Prostate gland (tissue), 2 donors: ENCODE measurements around the gene CST1. TPM values are rescaled to one million over a fixed set of nuclear protein-coding genes. Genes with fewer than 3 reads are reported as not detected.
"Not testable (repeated sequence)": the region's sequence is repeated elsewhere in the genome, so short reads cannot be mapped to it uniquely, and the experiment has no call there.

ENCODE experiments used
- DNase-seq: peaks from one replicate; pipeline ENCODE4 v3.0.0-alpha.2; 2019; ENCODE audit warnings: low spot score
- H3K27ac ChIP-seq, 2 donors: fragments of 200-600 bp; sonication (generic); 2 replicates each; pipeline ENCODE4 v1.5.1; 2017 to 2019
- H3K27me3 ChIP-seq: fragments of 200-600 bp; sonication (generic); replicated peaks from 2 replicates; pipeline ENCODE4 v1.5.1; 2019; ENCODE audit not compliant: insufficient read depth
- H3K36me3 ChIP-seq, 2 donors: fragments of 200-600 bp; sonication (generic); 1 replicate in 1 of 2; 2 replicates in 1 of 2; pipeline versions ENCODE4 v1.5.1 to v1.8.1; 2017 to 2019
- H3K4me1 ChIP-seq: fragments of 200-600 bp; sonication (generic); replicated peaks from 2 replicates; pipeline ENCODE4 v1.5.1; 2019
- H3K4me3 ChIP-seq, 2 donors: fragments of 200-600 bp; sonication (generic); 2 replicates each; pipeline ENCODE4 v1.5.1; 2017 to 2019
- H3K9me3 ChIP-seq: fragments of 200-600 bp; sonication (generic); 2 replicates; pipeline ENCODE4 v1.5.1; 2017
- CTCF ChIP-seq, 4 experiments: fragments of 200-600 bp in 2 of 4; fragments of 450-650 bp in 2 of 4; sonication (generic) in 2 of 4; IDR thresholded peaks; 1 replicate in 3 of 4; 2 replicates in 1 of 4; pipeline ENCODE4 v1.5.1; 2016 to 2019; ENCODE audit warnings: antibody characterized with exemption in 4 of 4, mild to moderate bottlenecking in 2 of 4, moderate library complexity in 2 of 4
- POLR2A ChIP-seq: fragments of 450-650 bp; IDR thresholded peaks from one replicate; pipeline ENCODE4 v1.6.1; 2016; ENCODE audit warnings: antibody characterized with exemption, mild to moderate bottlenecking
- POLR2AphosphoS5 ChIP-seq: sonication (generic); formaldehyde crosslinking; IDR thresholded peaks from one replicate; pipeline ENCODE4 v1.6.1; 2017; ENCODE audit warnings: antibody characterized with exemption
- WGBS: methylation state at CpG from one replicate; pipeline ENCODE4 v1.1.5; 2018; 5-methylcytosine and 5-hydroxymethylcytosine counted together
- intact Hi-C: fragments of 100-400 bp; cut with DNase I; formaldehyde crosslinking; loops from one replicate; pipeline ENCODE4 v1.14.2; 2022
- total RNA-seq, 2 donors: library from RNA; depleted of rRNA; stranded (reverse); fragments of >200 nt; gene quantifications; one replicate each; pipeline ENCODE4 v1.1.0, GENCODE V29; 2016

Gene CST1
- total RNA-seq, 2 donors from 2014 or later: 1.2 to 8.3 TPM

- Histone ChIP-seq H3K4me1 (no peaks in the 10 kb centered on the region), H3K27ac (no peak overlapping the region), H3K27me3 (no peaks in the 10 kb centered on the region), H3K4me3 (no peak overlapping the region), H3K9me3 (no peaks in the 10 kb centered on the region), H3K36me3 (no peaks in the 10 kb centered on the region)
- WGBS: 66% methylated on average over 7 of the region's 7 CpGs
- TF ChIP-seq POLR2A: no peak
- no peak for TF ChIP-seq CTCF (IDR thresholded peaks at IDR 0.05)
- TF ChIP-seq POLR2AphosphoS5: no peak
- DNase-seq: no peak
- intact Hi-C loops: no loop called here
These were observed 23.3 kb upstream of the CST1 start for GRCh38 chr20:23774081-23774480.

DNA sequence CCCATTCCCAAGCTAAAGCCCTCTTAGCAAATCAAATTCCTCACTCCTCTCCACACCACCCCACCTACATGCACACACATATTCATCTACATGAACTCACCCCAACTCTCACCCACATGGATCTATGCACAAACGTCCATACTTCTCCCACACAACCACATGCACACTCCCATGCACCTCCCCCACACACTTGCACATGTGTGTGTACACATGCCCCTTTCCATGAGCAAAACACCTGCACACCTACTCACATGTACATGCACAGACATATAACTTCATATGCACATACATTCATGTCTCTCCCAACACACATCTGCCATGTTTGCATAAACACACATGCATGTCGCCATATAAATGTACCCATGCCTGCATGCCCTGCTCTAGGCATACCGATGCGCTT lies 22.8 kb upstream of the CST1 start:
- Histone ChIP-seq H3K36me3 (no peaks in the 10 kb centered on the region), H3K4me3 (no peak overlapping the region), H3K9me3 (no peaks in the 10 kb centered on the region), H3K27ac (no peak overlapping the region), H3K4me1 (no peaks in the 10 kb centered on the region), H3K27me3 (no peaks in the 10 kb centered on the region)
- intact Hi-C loops: no loop called here
- 87% methylated on average over 4 of the region's 4 CpGs for WGBS
- DNase-seq: no peak
- TF ChIP-seq POLR2AphosphoS5: no peak
- TF ChIP-seq CTCF (IDR thresholded peaks at IDR 0.05): no peak
- no peak for TF ChIP-seq POLR2A

- Histone ChIP-seq H3K36me3 (no peaks in the 10 kb centered on the region), H3K9me3 (no peaks in the 10 kb centered on the region), H3K4me3 (no peak overlapping the region), H3K27ac (no peak overlapping the region), H3K27me3 (no peaks in the 10 kb centered on the region), H3K4me1 (no peaks in the 10 kb centered on the region)
- intact Hi-C loops: no loop called here
- no peak for TF ChIP-seq POLR2A
- no peak for TF ChIP-seq POLR2AphosphoS5
- no peak for TF ChIP-seq CTCF (IDR thresholded peaks at IDR 0.05)
- whole genome bisulfite sequencing: 93% methylated on average over 8 of the region's 8 CpGs
- no peak for DNase-seq
These were observed 22.4 kb upstream of the CST1 start for GRCh38 chr20:23773127-23773526.

- Histone ChIP-seq H3K9me3 (no peaks in the 10 kb centered on the region), H3K27ac (no peak overlapping the region), H3K27me3 (no peaks in the 10 kb centered on the region), H3K36me3 (no peaks in the 10 kb centered on the region), H3K4me1 (no peaks in the 10 kb centered on the region), H3K4me3 (no peak overlapping the region)
- intact Hi-C loops: no loop called here
- DNase-seq: no peak
- WGBS: 82% methylated on average over 3 of the region's 3 CpGs
- TF ChIP-seq POLR2AphosphoS5 (no peak), CTCF (IDR thresholded peaks at IDR 0.05) (no peak), POLR2A (no peak)
These were observed 21.3 kb upstream of the CST1 start for GRCh38 chr20:23772074-23772473.

DNA sequence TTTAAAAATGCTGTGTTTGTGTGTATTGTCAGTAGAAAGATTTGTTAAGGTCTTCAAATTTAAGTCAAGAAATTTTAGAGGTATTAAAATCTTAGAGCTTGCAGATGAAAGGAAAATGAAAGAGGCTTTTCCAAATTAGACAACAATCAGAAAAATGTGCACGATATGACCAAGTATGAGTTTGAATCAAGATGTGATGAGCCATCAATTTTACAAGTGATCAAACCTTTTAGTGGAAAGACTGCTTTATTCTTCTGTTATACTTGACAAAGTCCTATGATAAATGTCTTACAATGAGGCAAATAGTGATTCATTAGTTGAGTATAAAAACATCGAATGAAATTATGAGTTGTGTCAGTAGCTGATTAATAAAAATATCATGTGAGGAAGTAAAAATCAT lies 19.6 kb upstream of the CST1 start:
- Histone ChIP-seq H3K36me3 (no peaks in the 10 kb centered on the region), H3K4me1 (no peaks in the 10 kb centered on the region), H3K4me3 (no peak overlapping the region), H3K9me3 (no peaks in the 10 kb centered on the region), H3K27ac (no peak overlapping the region), H3K27me3 (no peaks in the 10 kb centered on the region)
- no peak for DNase-seq
- intact Hi-C loops: no loop called here
- WGBS: 60% methylated on average over 2 of the region's 2 CpGs
- TF ChIP-seq POLR2AphosphoS5 (no peak), POLR2A (no peak), CTCF (IDR thresholded peaks at IDR 0.05) (no peak)

DNA sequence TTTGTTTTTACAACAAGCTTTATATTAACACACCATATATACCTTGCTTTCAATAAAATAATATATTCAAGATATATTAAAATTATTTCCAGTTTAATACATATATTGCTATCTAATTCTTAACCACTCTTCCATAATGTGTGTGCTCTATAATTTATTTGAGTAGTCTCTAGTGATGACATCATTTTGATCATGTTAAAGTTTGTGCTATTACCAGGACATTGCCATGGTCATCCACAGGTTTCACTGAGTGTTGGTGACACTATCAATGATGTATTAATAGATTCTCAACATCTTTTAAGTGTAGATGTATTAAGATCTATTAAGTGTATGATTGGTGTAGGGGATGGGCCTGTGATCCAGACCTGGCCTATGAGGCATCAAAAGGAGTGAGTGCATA lies 17.8 kb upstream of the CST1 start:
- intact Hi-C loops, DNase-seq: not testable (repeated sequence)

More for the DNA sequence above, 17.8 kb upstream of the CST1 start:
- not testable (repeated sequence) for H3K4me1 ChIP-seq, H3K9me3 ChIP-seq, H3K36me3 ChIP-seq, H3K27ac ChIP-seq, H3K4me3 ChIP-seq, H3K27me3 ChIP-seq
